Retinal pigment epithelial cell (primary cell): Measurements from ENCODE around the gene LRRC75A.
A peak's percentile ranks its signal among the peaks of the same experiment; 100 is the strongest.

ENCODE experiments used
- DNase-seq: peaks from one replicate; pipeline ENCODE4 v3.0.0-alpha.2; 2010; ENCODE audit warnings: low read depth
- H3K4me3 ChIP-seq: 2 replicates; pipeline ENCODE4 v1.5.1; 2011; ENCODE audit warnings: mild to moderate bottlenecking, low read length, control low read depth, moderate library complexity
- TF ChIP-seq, protein P1 (sequence below): conservative IDR thresholded peaks from 2 replicates; pipeline ENCODE4 v1.5.1; 2011; ENCODE audit warnings: low read depth, low read length, control low read depth, inconsistent platforms

Gene LRRC75A

DNA sequence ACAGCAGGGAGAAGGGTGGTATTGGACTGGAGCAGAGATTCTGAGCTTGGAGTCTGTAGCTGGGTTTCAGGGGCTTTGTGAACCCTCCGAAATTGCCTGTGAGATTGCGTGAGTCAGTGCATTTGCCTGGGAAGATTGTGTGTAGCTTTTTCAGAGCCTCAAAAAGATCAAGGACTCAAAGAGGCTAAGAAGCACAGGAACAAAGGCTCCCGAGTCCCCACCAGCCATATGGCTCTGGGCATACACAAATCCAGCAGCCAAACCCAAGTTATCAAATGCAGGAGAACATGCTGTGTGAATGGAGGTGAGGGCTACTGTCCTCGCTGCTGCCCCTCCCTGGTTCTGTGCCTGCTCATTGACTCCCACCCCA lies 3.0 kb downstream of the LRRC75A start:
- H3K4me3 ChIP-seq: no peak overlapping the region
- no peak for DNase-seq
- TF ChIP-seq, protein P1, sequence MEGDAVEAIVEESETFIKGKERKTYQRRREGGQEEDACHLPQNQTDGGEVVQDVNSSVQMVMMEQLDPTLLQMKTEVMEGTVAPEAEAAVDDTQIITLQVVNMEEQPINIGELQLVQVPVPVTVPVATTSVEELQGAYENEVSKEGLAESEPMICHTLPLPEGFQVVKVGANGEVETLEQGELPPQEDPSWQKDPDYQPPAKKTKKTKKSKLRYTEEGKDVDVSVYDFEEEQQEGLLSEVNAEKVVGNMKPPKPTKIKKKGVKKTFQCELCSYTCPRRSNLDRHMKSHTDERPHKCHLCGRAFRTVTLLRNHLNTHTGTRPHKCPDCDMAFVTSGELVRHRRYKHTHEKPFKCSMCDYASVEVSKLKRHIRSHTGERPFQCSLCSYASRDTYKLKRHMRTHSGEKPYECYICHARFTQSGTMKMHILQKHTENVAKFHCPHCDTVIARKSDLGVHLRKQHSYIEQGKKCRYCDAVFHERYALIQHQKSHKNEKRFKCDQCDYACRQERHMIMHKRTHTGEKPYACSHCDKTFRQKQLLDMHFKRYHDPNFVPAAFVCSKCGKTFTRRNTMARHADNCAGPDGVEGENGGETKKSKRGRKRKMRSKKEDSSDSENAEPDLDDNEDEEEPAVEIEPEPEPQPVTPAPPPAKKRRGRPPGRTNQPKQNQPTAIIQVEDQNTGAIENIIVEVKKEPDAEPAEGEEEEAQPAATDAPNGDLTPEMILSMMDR: no peak

DNA sequence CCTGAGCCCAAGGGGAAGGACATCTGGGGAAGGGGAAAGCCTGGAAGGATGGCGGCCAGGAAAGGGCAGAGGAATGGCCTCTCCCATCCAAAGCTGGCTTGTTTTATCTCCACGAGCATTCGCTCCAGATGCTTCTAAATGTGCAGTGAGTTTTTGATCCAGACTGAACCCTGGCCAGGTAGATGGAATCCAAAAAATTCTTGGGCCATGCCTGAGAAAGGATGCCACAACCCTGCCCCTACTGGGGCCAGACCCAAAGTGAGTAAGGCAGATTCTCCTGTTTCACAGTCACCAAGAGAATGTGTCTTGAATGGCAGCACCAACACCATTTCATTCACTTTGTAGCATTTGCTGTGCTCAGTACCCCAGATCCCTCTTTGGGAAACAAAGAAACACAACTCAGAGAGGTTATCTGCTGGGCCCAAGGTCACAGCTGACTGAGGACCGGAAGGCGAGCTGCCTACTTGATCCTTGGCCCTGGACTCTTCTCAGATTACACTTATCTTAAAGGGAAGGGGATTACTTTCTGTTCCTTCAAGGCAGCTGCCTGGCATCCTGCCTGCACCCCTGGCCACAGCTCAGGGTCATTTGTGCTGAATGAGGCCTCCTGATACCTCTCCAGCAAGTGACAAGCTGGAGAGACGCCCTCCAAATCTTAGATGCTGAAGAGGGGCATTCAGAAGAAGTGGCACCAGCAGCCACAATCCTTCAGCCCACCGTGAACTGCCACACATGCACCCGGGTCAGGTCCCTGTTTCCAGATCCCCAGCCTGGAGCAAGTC lies 3.6 kb downstream of the LRRC75A start:
- H3K4me3 ChIP-seq: no peak overlapping the region
- TF ChIP-seq, protein P1: no peak
- no peak for DNase-seq

DNA sequence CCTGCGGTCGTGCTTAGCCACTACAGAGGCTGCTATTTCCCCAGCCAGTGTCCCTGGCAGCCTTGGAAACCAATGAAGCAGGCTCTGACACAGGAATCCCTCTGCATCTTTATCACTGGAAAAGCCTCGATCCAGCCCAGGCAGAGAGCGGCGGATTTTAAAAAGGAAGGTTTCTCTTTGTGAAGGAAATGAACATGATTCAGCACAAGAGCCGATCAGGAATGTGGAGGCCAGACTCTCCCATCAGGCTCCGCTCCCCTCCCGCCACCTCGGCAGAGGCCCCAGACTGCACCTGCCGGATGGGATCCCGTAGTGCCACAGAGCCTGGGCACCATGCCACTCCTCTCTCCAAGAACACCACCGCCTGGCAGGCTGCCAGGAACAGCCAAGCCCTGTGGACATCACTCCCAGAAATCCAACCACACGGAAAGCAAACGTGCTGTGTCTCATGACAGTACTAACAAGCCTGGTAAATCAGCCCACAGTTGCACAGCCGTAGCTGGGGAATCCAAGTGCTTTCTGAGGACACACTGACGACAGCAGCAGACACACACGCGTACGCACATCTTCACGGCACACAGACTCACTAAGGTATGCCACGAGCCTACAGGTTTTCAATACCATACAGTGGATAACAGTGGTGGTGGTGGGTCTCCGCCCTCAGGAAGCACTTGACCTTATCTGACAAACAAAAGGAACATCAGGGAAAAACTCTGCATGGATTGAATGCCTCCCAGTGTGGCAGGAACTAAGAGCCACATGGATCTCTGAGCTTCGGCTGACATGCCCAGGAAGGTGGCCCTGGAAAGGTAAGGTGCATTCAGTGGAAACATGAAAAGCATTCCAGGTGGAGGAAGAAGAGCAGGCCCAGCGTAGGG lies 5.4 kb downstream of the LRRC75A start:
- peak; percentile 82 for DNase-seq
- H3K4me3 ChIP-seq: peak overlapping the region; percentile 19
- TF ChIP-seq, protein P1: no peak

DNA sequence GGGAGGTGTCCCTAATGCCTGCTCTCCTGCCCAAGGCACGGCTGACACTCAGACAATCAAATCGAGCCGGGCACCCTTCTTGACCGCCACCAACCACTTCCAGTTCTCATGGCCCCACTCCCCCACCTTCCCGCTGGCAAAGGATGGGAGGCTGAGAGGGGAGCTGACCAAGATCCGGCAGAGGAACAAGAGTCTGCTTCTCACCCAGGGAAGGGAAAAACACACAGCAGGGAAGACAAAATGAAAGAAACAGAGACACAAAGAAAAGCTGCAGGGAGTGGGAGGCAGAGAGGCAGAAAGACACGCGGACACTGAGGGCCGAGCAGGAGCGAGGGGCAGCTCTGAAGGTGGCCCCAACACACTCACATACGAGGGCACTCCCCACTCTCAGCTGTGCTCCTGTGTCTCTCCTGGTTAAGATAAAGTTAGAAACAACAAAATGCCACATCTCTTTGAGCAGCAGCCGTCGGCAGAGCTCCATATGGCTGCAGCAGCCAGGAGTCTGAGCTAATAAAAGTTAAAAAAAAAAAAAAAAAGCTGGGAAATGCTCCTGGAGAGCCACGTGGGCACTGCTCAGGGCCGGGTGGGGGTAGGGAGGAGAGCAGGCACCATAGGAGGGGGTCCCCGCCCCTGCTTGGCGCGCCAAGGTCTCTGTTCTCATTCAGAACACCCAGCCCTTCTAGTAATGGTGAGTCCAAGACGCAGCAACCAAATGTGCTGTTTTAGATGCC lies 7.4 kb downstream of the LRRC75A start:
- DNase-seq: no peak
- H3K4me3 ChIP-seq: no peak overlapping the region
- TF ChIP-seq, protein P1: no peak

DNA sequence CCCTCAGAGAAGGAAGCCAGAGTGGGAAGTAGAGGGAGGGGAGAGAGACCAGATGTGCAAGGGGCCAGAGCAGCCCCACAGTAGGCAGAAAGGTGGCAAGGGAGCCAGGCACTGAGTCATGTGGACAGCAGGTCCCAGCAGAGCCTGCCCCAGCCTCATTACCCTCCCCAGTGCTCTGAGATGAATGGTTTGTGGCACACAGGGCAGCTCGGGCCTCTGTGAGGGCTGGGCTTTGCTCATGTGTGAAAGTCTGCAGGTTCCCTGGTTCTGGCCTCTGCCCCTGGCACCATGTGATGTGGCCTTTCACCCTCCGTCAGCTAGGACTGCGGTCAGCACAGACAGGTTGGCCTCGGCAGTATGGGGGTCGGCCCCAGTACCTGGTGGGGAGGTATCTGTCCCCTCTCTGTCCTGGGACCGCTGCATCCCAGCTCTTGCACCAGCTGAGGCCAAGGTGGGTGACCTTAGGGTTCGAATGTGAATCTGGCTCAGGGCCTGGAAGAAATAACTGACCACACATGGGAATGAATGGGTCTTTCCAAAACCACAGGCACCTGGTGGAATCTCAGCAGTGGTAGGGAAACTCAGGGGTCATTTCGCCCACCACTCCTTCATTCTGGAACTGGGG lies 8.9 kb downstream of the LRRC75A start:
- no peak overlapping the region for H3K4me3 ChIP-seq
- no peak for DNase-seq
- TF ChIP-seq, protein P1: no peak

DNA sequence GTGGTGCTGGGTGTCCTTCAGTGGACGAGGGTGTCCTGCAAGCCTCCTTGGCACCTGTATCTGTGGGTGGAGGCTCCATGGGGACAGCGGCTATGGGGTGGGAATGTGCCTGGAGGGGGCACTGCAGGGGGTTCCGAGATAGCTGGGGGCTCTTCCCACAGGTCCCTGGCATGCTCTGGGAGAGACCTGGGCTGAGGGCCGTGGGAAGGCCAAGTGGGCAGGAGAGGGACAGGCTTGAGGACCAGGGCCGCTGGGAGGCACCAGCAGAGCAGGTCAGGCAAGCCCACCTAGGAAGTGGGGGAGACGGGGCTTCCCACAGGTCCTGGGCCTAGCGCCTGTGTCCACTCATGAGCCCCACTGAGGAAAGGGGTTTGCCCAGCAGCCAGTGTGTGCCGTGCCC lies 9.7 kb downstream of the LRRC75A start:
- TF ChIP-seq, protein P1: no peak
- no peak overlapping the region for H3K4me3 ChIP-seq
- no peak for DNase-seq
